Testis (tissue), 2 donors: ENCODE measurements around the gene PTPRG.

Source experiments
- POLR2A ChIP-seq: fragments of 450-650 bp; IDR thresholded peaks from one replicate; pipeline ENCODE4 v1.6.1; 2017; ENCODE audit warnings: antibody characterized with exemption, mild to moderate bottlenecking, moderate library complexity
- TF ChIP-seq, protein P1 (sequence below), 3 experiments: fragments of 450-650 bp in 2 of 3; fragments of 200-600 bp in 1 of 3; sonication (generic) in 1 of 3; IDR thresholded peaks; one replicate each; pipeline ENCODE4 v1.5.1; 2016 to 2019; ENCODE audit warnings: antibody characterized with exemption in 3 of 3, mild to moderate bottlenecking in 2 of 3, moderate library complexity in 1 of 3

DNA sequence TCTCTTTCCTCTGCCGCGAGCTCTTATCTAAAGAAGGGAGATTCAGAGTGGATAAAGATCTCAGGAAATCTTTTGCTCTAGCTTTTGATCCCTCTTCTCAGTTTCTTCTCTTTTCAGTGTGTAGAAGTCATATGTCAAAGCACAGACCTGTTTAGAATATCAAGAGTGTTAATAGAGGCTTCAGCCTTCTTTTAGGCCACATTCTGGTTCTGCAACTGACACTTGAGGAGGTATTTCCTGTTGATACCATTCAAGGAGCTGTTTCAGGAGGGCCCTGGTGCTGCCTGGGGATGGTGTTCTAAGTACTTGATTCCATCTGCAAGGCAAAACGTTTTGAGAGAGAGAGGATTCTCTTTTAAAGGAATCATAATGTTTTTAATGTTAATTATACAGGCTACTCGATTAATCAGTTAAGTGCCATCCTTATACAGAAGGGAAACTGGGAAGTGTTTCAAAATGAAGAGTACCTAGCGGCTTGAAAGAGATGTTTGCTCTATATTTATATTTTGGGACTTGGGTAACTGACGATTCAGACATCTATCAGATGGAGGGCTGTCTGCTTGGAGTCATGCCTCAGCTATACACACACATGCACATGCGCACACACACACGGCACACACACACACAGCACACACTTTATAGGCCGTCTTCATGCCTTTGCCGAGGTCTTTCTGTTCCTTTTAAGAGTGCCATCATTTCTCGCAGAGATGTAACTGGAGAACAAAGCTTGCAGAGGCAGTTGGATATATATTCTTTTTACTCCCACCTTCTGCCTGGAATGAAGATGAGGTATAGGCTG is 313.9 kb downstream of the PTPRG start:
- TF ChIP-seq, protein P1, sequence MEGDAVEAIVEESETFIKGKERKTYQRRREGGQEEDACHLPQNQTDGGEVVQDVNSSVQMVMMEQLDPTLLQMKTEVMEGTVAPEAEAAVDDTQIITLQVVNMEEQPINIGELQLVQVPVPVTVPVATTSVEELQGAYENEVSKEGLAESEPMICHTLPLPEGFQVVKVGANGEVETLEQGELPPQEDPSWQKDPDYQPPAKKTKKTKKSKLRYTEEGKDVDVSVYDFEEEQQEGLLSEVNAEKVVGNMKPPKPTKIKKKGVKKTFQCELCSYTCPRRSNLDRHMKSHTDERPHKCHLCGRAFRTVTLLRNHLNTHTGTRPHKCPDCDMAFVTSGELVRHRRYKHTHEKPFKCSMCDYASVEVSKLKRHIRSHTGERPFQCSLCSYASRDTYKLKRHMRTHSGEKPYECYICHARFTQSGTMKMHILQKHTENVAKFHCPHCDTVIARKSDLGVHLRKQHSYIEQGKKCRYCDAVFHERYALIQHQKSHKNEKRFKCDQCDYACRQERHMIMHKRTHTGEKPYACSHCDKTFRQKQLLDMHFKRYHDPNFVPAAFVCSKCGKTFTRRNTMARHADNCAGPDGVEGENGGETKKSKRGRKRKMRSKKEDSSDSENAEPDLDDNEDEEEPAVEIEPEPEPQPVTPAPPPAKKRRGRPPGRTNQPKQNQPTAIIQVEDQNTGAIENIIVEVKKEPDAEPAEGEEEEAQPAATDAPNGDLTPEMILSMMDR (IDR thresholded peaks at IDR 0.05): no peak
- TF ChIP-seq POLR2A: no peak
